ENCODE results near the gene STK33.

- TF ChIP-seq CTCF (IDR thresholded peaks at IDR 0.05) (no peak), POLR2A (IDR thresholded peaks at IDR 0.05) (no peak)
Observed at GRCh38 chr11:8586184-8586583, 7.8 kb downstream of the STK33 start.

All from prostate gland (tissue), 2 donors.